ENCODE data around the gene CEACAM8.
"Not testable (repeated sequence)": the region's sequence is repeated elsewhere in the genome, so short reads cannot be mapped to it uniquely, and the experiment has no call there.

Gene CEACAM8

GRCh38 chr19:42544146-42544545, 50.6 kb downstream of the CEACAM8 start:
- DNase-seq (ENCODE audit: low read depth) = no peak

DNA sequence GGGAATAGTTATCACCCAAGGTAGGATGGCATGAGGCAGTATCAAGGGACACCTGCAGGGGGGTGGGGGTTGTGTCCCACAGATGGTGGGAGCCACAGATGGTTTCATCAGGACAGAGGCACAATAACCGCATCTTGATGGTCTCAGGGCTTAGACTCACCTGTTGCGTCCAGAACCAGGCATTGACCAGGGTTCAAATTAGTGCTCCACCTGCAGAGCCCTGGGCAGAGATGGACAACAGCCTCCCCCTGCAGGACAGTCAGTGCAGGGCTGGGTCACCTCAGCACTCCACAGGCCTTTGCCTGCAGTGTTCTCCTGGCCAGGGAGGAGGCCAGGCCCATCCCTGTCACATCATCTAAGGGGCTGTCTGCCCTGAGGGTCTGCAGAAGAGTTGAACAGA, 51.9 kb downstream of the CEACAM8 start:
- no peak for DNase-seq (ENCODE audit: low read depth)

DNA sequence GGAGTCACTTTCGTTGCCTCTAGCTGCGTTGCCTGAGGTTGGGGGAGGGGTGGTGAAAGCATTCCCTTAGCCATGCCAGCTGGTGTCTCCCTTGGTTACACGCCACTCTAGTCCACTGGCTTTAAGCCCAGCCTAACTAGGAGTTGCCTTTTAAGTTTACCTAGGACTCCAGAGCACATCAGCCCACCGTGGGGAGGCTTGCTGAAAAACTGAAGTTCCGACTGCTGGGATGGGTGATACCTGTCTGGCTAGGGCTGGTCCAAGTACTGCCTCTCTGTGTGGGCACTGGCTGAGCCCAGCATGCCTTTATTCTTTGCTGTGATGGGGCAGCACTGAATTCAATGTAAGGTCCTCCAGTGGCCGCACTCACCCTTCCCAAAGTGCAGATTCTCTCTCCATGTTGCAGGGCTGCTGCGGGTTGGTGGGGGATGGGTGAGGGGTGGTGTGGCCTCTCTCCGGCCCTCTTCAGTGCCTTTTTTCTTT, 54.6 kb downstream of the CEACAM8 start:
- DNase-seq (ENCODE audit: low read depth) = no peak

DNA sequence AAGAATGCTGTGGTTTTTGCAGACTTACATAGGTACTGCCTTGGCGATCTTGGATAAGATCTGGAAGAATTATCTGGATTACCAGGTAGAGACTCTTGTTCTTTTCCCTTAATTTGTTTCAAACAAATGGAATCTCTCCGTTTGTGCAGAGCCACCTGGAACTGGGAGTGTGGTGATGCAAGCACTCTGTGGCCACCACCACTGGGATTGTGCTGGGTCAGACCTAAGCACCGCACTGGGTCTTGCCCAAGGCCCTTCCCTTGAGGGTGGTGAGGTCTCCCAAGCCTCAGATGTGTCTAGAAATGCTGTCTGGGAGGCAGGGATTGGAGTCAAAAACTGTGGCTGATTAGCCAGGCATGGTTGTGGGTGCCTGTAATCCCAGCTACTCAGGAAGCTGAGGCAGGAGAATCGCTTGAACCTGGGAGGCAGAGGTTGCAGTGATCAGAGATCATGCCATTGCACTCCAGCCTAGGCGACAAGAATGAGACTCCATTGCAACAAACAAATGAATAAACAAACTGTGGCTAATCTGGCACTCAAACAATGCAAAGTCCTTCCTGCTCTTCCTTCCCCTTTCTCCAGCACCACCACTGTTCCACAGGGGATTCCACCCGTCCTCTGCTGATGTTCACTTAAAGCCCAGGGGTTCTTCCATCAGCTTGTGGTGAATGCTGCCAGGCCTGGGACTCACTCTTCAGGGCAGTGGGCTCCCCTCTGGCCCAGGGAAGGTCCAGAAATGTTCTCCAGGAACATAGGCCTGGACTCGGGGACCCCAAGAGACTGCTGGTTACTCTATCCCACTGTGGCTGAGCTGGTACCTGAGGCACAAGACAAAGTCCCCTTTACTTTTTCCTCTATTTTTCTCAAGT, 55.6 kb downstream of the CEACAM8 start:
- no peak for DNase-seq (ENCODE audit: low read depth)

- DNase-seq (ENCODE audit: low read depth) = not testable (repeated sequence)
Measured at GRCh38 chr19:42535276-42535675, 59.4 kb downstream of the CEACAM8 start.

- DNase-seq (ENCODE audit: low read depth) = no peak
Measured at GRCh38 chr19:42534391-42534790, 60.3 kb downstream of the CEACAM8 start.

GRCh38 chr19:42532891-42533290, 61.8 kb downstream of the CEACAM8 start:
- DNase-seq (ENCODE audit: low read depth) = no peak

DNA sequence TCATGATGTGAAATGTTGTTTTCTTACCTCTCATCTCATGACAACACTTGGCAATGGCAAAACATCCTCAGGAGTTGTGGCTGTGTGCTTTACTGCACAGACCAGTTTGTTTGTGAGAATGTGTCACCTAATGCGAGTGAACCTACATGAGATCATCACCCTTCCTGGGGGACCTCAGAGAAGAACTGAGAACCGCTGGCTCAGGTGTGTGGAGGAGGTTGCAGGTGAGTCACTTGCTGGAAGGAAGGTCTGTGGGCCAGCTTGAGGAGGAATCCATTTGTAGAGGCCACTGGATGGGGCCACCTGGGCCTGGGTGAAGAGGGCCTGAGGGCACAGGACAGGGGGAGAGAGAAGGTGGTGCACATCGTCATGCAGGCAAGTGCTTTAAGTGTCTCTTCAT, 63.4 kb downstream of the CEACAM8 start:
- no peak for DNase-seq (ENCODE audit: low read depth)

Data from fibroblast of the conjunctiva (primary cell).